Stimulated activated CD8-positive, alpha-beta memory T cell treated with anti-CD3 and anti-CD28 coated beads, Interleukin-4, amount 100 ng/mL, for 24 hours (primary cell): Measurements from ENCODE around the gene DLG2.
"Not testable (repeated sequence)": the region's sequence is repeated elsewhere in the genome, so short reads cannot be mapped to it uniquely, and the experiment has no call there.

ENCODE experiments used
- DNase-seq: peaks from one replicate; pipeline ENCODE4 v3.0.0-alpha.2; 2020; ENCODE audit warnings: low read depth

DLG2 gene

DNA sequence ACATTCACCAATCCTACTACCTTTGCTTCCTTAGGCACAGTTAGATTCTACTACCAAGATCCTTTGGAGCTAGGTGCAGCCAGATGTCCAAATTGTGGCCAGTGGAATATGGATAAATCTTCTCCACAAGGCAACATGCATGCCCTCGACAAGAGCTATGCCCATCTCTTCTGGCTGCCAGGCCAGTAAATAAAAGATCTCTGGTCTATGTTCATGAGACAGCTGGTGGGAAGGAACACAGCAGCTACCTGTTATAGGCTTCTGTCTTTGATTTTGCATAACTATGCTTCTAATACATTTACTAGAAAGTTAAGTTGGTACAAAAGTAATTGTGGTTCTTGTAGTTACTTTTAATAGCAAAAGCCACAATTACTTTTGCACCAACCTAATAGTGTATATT, 182.7 kb downstream of the DLG2 start:
- no peak for DNase-seq

GRCh38 chr11:85440273-85440672, 186.9 kb downstream of the DLG2 start:
- no peak for DNase-seq

GRCh38 chr11:85438328-85438727, 188.8 kb downstream of the DLG2 start:
- no peak for DNase-seq

- no peak for DNase-seq
Measured at GRCh38 chr11:85431319-85431718, 195.8 kb downstream of the DLG2 start.

GRCh38 chr11:85423794-85424193, 203.3 kb downstream of the DLG2 start:
- DNase-seq: no peak

DNA sequence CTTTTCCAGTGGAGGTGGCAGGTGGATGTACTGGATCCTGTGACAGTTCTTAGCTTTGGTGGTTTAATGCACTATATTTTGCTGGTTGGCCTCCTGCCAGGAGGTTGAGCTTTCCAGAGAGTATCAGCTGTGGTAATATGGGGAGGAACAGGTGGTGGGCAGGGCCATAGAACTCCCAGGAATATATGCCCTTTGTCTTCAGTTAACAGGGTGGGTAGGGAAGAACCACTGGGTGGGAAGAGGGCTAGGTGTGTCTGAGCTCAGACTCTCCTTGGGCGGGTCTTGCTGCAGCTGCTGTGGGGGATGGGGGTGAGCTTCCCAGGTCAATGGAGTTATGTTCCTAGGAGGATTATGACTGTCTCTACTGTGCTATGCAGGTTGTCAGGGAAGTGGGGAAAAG, 203.8 kb downstream of the DLG2 start:
- no peak for DNase-seq

- no peak for DNase-seq
Measured at GRCh38 chr11:85414175-85414574, 213.0 kb downstream of the DLG2 start.

- DNase-seq: no peak
Measured at GRCh38 chr11:85407648-85408047, 219.5 kb downstream of the DLG2 start.

- DNase-seq: no peak
Measured at GRCh38 chr11:85406841-85407240, 220.3 kb downstream of the DLG2 start.

DNA sequence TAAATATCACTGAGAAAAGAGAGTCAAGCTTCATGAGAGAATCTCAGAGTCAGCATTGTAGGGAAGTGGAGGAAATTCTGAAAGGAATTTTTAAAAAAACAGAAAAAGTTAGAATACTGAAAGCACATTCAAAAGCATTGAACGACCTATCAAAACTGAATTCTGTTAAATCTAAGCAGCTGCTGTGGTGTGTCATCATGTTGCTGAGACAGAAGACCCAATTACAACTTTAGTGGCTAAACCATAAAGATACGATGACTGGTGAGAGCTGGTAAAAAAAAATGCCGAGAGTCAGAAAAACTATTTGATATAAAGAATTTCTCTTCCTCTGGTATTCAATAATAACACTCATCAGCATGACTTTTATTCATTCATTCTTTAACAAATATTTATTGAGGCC, 220.8 kb downstream of the DLG2 start:
- no peak for DNase-seq

DNA sequence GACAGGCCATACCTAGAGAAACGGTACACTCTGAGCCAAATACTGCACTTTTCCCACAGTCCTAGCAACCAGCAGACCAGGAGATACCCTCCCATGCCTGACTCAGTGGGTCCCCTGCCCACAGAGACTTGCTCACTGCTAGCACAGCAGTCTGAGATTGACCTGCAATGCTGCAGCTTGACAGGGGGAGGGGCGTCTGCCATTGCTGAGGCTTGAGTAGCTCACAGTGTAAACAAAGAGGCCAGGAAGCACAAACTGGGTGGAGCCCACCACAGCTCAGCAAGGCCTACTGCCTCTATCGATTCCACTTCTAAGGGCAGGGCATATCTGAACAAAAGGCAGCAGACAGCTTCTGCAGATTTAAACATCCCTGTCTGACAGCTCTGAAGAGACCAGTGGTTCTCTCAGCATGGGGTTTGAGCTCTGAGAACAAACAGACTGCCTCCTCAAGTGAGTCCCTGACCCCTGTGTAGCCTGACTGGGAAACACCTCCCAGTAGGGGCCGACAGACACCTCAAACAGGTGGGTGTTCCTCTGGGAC, 231.6 kb downstream of the DLG2 start:
- DNase-seq: not testable (repeated sequence)

DNA sequence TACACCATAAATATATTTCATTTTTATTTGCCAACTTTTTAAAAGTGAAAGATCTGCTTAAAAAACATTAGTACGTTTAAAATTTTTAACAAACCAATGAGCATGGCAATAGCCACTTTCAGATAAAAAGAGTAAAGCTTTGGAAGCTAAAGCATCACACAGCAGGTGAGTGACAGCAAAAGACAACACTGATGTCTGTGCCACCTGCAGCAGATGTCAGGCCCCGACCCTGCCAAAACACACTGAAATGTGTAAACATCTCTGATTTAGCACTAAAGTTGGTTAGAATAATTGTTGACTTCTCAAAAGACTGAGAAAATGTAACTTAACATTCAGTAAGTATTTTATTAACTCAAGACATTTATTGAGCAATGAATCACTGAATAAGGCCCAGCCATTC, 232.9 kb downstream of the DLG2 start:
- DNase-seq: no peak

- DNase-seq: no peak
Measured at GRCh38 chr11:85391141-85391540, 236.0 kb downstream of the DLG2 start.

- no peak for DNase-seq
Measured at GRCh38 chr11:85385547-85385946, 241.6 kb downstream of the DLG2 start.

- no peak for DNase-seq
Measured at GRCh38 chr11:85385111-85385510, 242.0 kb downstream of the DLG2 start.

- DNase-seq: no peak
Measured at GRCh38 chr11:85379066-85379465, 248.1 kb downstream of the DLG2 start.

DNA sequence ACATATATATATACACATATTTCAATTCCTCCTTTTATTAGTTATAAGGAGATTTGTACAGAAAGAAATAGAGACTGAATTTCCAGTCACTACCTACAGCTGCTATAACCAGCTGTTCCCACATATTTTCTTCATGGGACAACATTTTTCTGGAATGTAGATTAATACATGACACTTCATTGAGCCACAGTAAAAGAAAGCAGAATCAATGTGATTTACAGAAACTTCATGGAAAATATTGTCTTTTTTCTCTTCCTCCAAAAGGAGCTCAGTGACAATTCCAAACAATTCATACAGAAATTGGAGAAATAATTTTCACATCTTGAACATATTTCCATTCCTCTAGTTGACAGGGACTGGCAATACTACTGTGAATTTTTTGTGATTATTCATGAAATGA, 249.2 kb downstream of the DLG2 start:
- no peak for DNase-seq

DNA sequence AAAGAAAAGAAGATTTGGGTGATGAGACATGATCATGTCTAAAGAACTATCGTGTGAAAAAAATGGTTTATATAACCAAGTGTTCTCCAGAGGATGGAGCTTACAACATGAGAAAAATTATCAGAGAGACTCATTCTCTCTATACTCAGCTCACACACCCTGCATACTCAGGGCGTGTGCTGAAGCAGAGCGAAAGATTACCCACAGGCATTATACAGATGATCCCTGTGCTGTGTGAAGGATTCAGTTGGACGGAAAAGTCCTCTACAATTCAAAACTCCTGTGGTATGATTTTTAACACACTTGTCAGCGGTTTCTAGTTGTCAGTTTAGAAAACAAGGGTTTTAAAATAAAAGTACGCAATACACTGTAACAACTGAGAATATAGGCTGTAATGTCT, 267.3 kb downstream of the DLG2 start:
- DNase-seq: no peak

- DNase-seq: no peak
Measured at GRCh38 chr11:85355921-85356320, 271.2 kb downstream of the DLG2 start.

DNA sequence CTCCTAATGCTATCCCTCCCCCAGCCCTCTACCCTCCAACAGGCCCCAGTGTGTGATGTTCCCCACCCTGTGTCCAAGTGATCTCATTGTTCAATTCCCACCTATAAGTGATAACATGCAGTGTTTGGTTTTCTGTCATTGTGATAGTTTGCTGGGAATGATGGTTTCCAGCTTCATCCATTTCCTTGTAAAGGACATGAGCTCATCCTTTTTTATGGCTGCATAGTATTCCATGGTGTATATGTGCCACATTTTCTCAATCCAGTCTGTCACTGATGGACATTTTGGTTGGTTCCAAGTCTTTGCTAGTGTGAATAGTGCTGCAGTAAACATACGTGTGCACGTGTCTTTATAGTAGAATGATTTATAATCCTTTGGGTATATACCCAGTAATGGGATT, 277.6 kb downstream of the DLG2 start:
- not testable (repeated sequence) for DNase-seq

DNA sequence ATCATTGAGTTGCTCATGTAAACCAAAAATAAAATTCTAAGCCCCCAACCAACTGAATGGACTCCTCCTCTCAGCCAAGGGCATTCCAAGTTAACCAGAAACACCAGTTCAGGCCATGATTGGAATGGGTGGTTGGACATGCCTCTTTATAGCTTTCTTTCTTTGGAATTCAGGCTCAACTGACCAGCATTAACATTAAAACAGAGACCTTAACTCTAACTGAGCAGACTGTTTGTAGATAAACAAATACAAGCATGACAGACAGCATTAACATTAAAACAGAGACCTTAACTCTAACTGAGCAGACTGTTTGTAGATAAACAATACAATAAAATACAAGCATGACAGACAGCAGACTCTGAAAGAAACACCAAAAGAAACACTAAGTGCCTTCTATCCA, 278.2 kb downstream of the DLG2 start:
- no peak for DNase-seq

DNA sequence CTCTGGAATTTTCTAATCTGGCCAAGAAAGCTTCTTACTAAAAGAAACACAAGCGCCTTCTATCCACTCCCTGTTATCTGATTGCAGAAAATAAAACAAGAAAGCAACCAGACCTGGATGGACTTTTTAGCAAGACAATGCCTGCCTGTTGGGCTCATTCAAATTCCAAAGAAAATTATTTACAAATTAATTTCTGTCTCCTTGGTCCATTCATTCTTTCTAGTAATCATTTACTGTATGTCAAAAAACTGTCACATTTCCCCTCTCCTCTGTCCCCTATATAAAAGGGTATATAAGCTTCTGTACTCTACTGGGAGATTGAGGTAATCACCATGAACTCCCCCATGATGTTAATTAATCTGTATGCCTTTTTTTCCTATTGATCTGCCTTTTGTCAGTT, 279.9 kb downstream of the DLG2 start:
- DNase-seq: no peak

DNA sequence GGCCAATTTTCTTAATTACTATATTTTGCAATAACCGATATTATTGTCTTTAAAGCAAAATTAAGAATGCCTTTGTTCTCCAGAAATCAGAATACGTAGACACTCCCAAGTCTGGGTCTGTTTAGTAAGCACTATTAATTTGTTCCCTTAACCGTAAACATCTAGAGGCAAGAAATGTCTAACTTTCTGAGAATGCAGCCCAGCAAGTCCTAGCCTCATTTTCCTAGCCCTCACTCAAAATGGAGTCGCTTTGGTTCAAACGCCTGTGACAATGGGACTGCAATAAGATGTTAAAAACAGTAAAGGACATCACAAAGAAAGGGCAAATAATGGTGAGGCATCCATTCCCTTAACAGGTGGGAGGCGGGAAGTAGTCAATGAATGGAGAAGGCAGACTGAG, 280.7 kb downstream of the DLG2 start:
- DNase-seq: no peak

GRCh38 chr11:85340846-85341245, 286.3 kb downstream of the DLG2 start:
- DNase-seq: not testable (repeated sequence)

GRCh38 chr11:85318573-85318972, 308.6 kb downstream of the DLG2 start:
- no peak for DNase-seq
